ENCODE data around the gene TMPRSS6.

The TMPRSS6 gene

DNA sequence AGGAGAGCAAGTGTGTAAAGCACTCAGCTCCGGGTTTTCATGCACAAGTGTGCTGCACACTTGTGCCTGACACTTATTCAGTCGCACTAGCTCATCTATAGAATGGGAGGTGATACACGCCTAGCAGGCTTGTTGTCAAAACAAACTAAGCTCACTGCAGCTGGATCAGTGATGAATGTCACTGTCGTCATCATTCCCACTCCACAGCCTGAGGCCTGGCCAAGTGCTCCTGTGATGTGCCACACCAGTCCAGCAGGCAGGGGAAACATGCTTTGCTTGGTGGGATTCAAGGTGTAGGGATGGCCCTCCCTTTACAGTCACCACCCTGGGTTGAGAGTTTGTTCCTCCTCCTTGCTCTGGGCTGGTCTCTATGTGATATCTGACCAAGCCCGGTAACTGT is 83.2 kb downstream of the TMPRSS6 start:
- in situ Hi-C loops (cut with HindIII; ENCODE audit: low pct_ligation_motif_present, low pct_unique_long_range_greater_than_20kb, low sequenced_read_pairs), result no loop called here
- DNase-seq, result no peak

DNA sequence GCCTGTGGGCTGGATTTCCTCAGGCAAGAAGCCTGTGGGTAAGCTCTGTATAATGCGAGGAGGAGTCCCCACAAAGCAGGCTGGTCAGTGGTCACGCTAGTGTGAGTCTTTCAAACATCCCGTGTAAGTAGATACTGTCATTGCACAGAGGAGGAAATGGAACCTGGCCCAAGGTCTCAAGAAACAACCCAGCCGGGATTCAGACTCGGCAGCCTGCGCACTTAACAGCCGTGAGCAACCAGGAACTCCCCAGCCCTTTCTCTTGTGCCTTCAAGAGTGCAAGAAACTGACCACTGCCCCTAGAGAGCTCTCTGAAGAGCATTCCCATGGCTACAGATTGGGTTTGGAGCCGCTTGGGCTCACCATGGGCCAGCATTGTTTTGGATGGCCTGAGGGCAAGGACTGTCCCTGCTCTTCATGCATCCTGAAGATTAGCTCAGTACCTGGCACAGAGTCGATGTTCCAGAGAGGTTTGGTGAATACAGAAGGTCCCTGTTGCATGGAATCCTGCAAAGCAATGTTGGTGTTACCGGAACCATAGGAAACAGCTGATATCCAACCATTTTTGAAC is 83.9 kb downstream of the TMPRSS6 start:
- in situ Hi-C loops (cut with HindIII; ENCODE audit: low pct_ligation_motif_present, low pct_unique_long_range_greater_than_20kb, low sequenced_read_pairs), result no loop called here
- no peak for DNase-seq

DNA sequence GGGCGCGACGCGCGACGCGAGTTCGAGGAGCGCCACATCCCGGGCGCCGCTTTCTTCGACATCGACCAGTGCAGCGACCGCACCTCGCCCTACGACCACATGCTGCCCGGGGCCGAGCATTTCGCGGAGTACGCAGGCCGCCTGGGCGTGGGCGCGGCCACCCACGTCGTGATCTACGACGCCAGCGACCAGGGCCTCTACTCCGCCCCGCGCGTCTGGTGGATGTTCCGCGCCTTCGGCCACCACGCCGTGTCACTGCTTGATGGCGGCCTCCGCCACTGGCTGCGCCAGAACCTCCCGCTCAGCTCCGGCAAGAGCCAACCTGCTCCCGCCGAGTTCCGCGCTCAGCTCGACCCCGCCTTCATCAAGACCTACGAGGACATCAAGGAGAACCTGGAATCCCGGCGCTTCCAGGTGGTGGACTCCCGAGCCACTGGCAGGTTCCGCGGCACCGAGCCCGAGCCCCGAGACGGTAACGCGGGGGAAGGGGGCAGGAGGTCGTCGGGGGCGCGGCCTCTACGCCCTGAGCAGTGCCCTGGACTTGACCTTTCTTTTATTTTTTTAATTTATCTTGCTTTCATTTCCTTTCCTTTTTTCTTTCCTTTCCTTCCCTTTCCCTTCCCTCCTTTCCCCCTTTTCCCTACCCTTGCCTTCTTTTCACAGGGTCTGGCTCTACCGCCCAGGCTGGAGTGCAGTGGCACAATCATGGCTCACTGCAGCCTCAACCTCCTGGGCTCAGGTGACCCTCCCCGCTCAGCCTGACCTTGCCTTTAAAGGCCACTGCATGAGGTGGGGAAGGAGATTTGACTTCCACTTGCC is 85.0 kb downstream of the TMPRSS6 start:
- no peak for DNase-seq
- in situ Hi-C loops (cut with HindIII; ENCODE audit: low pct_ligation_motif_present, low pct_unique_long_range_greater_than_20kb, low sequenced_read_pairs), result no loop called here

DNA sequence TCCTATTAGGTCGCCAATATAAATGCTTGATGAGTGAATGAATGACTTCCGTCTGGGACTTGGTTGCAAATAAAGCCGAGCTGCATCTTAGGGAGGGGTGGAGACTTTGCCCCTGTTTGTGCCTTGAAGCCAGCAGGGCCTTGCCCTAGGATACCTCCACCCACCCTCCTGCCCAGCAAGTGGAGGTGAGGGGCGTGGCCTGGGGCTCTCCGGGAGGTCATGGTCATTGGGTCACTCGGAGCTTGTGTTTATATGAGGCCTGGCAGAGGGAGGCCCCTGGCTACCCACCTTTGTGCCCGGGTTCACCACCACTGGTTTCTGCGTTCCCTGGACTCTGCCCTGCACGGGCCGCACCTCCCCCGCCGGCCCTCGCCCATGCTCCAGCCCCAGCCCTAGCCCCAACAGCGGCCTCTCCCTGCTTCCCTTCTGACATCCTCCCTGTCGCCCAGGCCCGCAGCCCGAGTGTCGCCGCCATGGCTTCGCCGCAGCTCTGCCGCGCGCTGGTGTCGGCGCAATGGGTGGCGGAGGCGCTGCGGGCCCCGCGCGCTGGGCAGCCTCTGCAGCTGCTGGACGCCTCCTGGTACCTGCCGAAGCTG is 85.7 kb downstream of the TMPRSS6 start:
- DNase-seq, result no peak
- in situ Hi-C loops (cut with HindIII; ENCODE audit: low pct_ligation_motif_present, low pct_unique_long_range_greater_than_20kb, low sequenced_read_pairs), result no loop called here

DNA sequence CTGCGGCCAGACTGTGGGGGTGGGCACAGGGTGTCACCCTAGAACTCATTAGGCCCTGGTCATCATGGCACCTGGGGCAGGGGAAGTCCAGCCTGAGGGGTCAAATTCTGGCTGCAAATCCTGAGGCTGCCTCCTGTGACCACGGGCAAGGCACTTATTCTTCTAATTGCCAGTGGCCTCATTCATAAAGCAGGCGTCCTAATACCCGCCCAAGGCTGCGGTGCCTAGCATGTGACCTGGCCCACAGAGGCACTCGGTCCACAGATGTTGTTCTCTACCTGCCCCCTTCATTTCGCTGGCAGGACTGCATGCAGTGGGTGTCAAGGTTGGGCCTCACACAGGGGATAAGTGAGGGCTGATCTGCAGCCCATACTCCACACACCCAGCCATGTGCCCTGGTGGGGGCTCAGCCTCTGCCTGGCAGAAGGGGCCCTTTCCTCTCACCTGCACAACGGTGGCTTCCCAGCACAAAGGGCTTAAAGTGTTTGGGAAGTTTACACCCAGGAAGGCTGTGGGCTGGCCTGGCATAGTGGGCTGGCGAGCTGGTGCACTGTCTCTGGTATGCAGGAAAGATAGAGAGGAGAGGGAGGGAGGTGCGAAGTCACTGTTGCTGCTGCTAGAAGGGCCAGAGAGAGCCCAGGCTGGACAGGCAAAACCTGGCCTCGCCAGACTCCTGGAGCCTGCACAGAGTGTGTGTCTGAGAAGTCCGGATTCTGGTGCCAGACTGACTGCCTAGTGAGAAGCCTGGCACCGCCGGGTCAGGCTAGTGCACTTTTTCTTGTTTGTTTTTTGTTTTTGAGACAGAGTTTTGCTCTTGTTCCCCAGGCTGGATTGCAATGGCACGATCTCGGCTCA is 86.8 kb downstream of the TMPRSS6 start:
- in situ Hi-C loops (cut with HindIII; ENCODE audit: low pct_ligation_motif_present, low pct_unique_long_range_greater_than_20kb, low sequenced_read_pairs), result no loop called here
- DNase-seq, result no peak

DNA sequence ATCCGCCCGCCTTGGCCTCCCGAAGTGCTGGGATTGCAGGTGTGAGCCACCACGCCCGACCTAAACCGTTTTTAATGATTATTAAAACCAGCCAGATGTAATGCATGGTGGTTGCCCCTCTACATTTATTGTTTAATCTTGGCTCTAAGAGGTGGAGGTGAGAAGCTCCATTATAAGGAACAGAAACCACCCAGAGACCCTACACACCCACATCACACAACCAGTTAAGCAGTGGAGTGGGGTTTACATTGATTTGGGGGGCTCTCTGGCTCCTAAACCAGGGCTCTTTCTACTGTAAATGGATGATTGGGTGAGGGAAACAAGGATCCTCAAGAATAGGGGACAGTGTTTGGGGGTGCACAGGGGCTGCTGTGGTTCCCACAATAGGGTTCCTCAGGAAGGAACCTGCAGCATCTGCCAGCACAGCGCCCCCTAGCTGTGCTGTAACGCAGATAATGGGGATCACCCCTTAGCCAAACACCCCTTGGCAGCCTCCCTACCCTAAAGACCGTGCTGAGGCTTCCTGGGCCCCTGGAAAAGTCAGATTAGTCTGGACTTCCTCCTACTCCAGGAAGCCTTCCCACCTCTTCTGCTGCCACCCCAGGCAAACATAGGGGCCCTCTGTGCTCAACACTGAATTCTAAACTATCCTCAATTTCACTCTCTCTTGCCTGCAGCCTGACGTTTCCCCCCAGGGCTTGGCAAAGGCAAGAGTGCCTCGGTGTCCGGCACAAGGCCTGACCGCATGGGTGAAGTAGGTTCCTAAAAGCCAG is 87.6 kb downstream of the TMPRSS6 start:
- DNase-seq, result peak; percentile 39
- in situ Hi-C loops (cut with HindIII; ENCODE audit: low pct_ligation_motif_present, low pct_unique_long_range_greater_than_20kb, low sequenced_read_pairs), result no loop called here

DNA sequence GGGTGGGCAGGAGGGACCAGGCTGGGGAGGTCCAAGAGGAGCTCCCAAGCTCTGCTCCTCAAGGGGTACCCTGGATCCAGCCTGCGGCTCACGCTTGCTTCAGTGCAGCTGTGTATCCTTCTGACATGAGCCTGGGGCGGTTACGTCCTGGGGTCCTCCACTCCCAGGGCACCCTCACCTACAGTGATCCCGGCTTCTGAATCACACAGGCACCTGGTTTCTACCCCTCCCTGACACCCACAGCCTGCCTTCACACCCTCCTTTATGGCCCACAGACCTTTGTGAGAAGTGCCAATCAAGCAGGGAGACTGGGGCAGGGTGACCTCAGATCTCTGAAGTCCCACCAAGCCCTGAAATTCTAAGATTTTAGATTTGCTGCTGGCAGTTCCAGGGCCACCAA is 88.5 kb downstream of the TMPRSS6 start:
- no peak for DNase-seq
- in situ Hi-C loops (cut with HindIII; ENCODE audit: low pct_ligation_motif_present, low pct_unique_long_range_greater_than_20kb, low sequenced_read_pairs), result no loop called here

DNA sequence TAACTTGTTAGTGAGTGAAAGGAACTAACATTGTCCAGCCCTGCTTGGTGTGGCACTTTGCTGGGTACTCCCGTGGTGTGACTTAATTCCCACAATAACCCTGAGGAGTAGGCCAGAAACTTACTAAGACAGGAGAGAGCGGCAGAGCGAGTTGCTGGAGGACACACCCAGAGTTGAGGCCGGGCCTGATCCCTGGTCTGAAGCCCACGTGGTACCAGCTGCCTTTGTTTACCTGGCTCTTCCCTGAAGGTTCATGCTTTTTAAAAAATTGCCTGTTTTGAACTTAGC is 89.4 kb downstream of the TMPRSS6 start:
- DNase-seq, result peak; percentile 51
- in situ Hi-C loops (cut with HindIII; ENCODE audit: low pct_ligation_motif_present, low pct_unique_long_range_greater_than_20kb, low sequenced_read_pairs), result no loop called here

DNA sequence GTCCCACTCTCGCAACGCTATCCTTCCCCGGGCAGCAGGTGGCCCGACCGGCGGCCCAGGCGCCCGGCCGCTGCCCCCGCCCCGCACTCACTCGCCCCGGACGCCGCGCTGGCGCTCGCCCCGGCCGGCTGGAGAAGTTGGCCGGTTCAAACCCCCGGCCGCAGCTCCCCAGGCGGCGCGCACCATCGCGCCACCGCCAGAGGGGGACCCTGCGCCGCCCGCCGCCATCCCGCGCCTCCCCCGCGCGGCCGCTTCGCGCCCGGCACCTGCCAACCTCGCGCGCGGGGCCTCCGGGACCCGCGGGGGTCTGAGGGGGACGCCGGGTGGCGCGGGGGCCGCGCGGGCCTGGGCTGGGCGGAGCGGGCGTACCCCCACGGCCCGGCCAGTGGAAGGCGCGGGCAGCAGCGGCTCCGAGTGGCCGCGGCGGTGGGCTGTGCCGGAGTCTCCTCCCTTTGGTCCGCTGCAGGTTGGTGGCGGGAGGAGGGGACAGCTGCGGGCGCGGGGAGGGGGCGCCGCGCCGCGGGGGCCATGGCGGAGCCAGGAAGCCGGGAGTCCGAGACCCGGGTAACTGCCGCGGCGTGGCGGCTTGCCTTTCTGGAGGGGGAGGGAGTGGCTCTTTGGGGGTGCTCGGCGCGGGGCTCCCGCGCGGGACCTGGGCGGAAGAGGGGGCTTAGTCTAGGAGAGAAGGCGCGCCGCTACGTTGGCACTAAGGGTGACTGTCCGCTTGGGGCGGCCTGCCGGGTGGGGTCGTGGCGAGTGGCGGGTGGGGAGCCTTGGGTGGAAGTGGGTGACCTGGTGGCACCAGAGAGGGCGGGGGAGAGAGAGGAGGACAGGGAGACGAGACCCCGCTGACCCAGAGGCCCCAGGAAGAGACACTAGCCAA is 90.0 kb downstream of the TMPRSS6 start, which contains the start of the genes MPST and TST:
Gene MPST (plus strand): TSS at position 434 of the 883 bp plus-strand sequence. CDS start 95 bp downstream, at position 529.
Gene TST (minus strand): TSS at position 139 of the 883 bp plus-strand sequence. CDS start 715 bp downstream, outside the sequence.
- peak; percentile 66 for DNase-seq
- in situ Hi-C loops (cut with HindIII; ENCODE audit: low pct_ligation_motif_present, low pct_unique_long_range_greater_than_20kb, low sequenced_read_pairs), result no loop called here

DNA sequence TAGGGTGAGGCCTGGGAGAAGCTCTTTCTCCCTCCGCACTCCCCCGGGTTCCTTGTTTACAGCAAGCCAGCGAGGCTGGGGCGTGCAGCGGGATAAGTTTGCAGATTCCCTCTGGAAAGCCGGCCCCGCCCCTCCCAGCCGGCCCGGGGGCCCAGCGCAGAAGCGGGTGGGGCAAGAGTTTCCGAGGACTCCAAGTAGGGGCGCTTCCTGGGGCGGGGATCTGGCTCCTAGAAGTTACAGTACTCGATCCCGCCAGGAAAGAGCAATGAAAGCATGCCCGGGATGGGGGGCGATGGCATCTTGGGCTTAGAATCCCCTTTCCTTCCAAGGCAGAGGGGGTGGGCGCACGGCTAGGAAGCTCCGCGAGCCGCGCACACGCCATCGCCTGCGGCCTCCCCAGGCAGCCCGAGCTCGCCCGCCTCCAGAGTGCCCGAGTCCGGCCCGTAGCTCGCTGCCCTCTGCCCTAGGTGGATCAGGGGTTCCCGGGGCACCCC is 90.7 kb downstream of the TMPRSS6 start:
- no peak for DNase-seq
- in situ Hi-C loops (cut with HindIII; ENCODE audit: low pct_ligation_motif_present, low pct_unique_long_range_greater_than_20kb, low sequenced_read_pairs), result no loop called here

DNA sequence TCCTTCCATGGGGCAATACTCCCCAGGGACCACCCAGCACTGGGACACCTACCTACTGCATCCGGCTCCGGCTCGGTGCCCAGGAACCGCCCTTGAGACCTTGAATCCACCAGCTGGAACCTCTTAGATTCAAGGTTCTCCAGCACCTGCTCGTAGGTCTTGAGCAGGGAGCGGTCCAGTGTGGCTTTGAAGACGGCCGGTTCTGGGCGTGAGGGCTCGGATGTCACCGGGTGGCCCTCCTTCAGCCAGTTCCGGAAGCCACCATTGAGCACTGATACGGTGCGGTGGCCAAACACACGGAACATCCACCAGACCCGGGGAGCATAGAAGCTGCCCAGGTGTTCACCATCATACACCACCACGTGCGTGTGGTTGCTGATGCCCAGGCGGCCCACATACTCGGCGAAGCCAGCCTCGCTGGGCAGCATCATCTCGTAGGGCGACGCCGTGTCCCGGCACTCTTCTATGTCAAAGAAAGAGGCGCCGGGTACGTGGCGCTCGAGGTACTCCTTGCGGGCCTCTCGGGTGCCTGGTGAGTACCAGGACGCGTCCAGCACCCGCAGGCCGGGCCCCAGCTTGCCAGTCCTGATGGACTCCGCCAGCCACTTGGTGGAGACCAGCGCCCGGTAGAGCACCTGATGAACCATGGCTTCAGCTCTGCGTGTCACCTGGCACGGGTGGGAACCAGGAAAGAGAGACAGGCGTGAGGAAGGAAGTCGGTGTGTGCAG is 91.3 kb downstream of the TMPRSS6 start:
- DNase-seq, result no peak
- in situ Hi-C loops (cut with HindIII; ENCODE audit: low pct_ligation_motif_present, low pct_unique_long_range_greater_than_20kb, low sequenced_read_pairs), result no loop called here

DNA sequence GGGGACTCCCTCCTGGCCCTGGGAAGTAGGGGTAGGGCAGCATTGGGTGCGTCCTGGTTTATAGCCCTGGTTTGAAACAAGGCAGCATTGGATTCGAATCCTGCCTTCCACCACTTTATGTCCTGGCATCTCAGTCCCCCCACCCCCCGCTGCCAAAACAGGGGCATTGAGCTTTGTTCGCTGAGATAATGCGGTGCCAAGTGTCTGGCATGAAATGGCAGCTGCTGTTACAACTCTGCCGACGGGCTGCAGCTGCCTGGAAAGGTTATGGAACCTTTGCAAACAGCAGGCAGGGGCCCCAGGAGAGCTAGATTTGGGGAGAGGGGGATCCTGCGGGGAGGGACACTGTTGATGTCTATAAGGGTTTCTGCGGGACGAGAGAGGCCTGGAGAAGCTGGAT is 92.2 kb downstream of the TMPRSS6 start:
- in situ Hi-C loops (cut with HindIII; ENCODE audit: low pct_ligation_motif_present, low pct_unique_long_range_greater_than_20kb, low sequenced_read_pairs), result no loop called here
- no peak for DNase-seq

DNA sequence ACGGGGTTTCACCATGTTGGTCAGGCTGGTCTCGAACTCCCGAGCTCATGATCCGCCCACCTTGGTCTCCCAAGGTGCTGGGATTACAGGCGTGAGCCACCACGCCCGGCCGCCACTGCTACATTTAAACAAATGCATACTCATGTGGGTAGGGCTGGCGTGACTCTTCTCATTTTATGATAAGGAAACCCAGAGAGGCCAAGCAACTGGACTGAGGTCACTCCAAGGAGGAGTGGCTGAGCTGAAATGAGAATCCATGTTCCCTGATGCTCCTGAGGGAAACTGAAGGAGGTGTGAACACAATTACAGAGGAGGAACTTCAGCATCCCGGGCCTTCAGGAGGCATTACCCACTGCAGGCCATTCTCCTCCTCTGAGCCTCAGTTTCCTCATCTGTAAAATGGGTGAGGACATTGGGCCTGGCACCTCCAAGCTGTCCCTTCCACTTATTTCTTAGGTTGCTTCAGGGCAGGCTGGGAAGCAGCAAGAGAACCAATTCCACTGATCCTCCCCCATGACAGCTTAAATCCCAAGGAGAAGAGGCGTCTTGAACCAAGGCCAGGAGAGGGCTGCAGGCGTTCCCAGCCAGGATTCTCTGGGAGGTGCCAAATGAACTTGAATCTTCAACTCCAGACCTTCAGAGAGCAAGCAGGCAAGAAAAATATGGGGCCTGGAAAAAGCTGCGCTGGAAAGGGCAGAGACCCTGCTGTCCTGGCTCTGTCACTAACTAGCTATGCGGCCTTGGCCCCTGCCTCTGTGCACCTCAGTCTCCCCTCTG is 93.2 kb downstream of the TMPRSS6 start:
- DNase-seq, result no peak
- in situ Hi-C loops (cut with HindIII; ENCODE audit: low pct_ligation_motif_present, low pct_unique_long_range_greater_than_20kb, low sequenced_read_pairs), result no loop called here

DNA sequence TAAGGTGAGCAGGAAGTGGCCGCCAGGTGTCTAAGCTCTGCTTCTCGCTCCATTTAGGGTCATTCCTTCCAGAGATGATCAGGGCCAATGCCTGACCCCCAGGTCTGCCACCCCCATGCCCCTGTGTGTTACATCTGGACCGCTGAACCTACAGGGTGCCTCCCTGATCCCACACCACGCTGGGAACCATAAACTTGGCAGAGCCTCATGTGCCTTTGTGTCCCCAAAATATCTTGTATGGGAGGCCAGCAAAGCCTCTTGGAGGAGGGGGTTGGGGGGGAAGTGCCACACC is 94.0 kb downstream of the TMPRSS6 start:
- in situ Hi-C loops (cut with HindIII; ENCODE audit: low pct_ligation_motif_present, low pct_unique_long_range_greater_than_20kb, low sequenced_read_pairs), result no loop called here
- no peak for DNase-seq

Measured in ACHN (cell line).